NB4 (cell line): ENCODE results near the gene IL18RAP.

ENCODE experiments used
- DNase-seq: peaks from one replicate; pipeline ENCODE4 v3.0.0; 2010; ENCODE audit warnings: low read depth
- H3K4me3 ChIP-seq: one replicate; pipeline ENCODE4 v1.5.1; 2011; ENCODE audit warnings: mild to moderate bottlenecking, low read depth, low read length, moderate library complexity
- MYC ChIP-seq: IDR thresholded peaks from 2 replicates; pipeline ENCODE4 v1.6.1; 2011; ENCODE audit warnings: low read depth, low read length
- POLR2A ChIP-seq: IDR thresholded peaks from 2 replicates; pipeline ENCODE4 v1.6.1; 2011; ENCODE audit warnings: mild to moderate bottlenecking; ENCODE audit not compliant: insufficient read length; ENCODE audit errors: extremely low read depth
- TF ChIP-seq, protein P1 (sequence below): IDR thresholded peaks from one replicate; pipeline ENCODE4 v1.5.1; 2012; ENCODE audit warnings: low read depth, low read length
- TF ChIP-seq, protein P2 (sequence below): IDR thresholded peaks from 2 replicates; pipeline ENCODE4 v1.6.1; 2011; ENCODE audit warnings: low read depth, low read length

The IL18RAP gene

DNA sequence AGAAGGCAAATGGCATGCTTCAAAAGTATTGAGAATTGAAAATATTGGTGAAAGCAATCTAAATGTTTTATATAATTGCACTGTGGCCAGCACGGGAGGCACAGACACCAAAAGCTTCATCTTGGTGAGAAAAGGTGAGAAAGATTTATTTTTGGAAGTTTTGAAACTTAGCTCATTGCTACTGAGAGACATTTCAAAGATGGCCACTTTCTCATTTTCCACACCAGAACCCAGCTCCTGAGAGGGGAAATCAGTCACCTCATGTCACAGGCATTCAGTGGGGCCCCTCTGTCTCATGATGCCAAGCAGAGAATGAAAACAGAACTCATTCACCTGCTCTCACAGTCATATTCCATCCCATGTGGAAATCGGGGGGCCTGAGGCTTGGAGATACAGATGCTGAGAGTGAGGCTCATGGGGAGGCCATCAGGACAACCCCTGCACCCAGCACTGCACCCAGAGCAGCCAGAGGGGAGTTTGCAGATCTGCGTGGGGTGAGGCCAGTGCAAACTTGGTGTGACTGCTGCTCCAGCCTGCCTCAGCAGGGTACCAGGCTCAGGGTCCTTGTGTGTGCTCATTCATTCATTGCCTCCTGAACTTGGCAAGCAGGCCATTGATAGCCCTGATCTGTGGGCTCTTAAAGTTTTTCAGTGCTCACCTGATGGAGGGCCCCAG, 36.0 kb upstream of the IL18RAP start:
- no peak for DNase-seq
- no peak for TF ChIP-seq MYC
- TF ChIP-seq, protein P1, sequence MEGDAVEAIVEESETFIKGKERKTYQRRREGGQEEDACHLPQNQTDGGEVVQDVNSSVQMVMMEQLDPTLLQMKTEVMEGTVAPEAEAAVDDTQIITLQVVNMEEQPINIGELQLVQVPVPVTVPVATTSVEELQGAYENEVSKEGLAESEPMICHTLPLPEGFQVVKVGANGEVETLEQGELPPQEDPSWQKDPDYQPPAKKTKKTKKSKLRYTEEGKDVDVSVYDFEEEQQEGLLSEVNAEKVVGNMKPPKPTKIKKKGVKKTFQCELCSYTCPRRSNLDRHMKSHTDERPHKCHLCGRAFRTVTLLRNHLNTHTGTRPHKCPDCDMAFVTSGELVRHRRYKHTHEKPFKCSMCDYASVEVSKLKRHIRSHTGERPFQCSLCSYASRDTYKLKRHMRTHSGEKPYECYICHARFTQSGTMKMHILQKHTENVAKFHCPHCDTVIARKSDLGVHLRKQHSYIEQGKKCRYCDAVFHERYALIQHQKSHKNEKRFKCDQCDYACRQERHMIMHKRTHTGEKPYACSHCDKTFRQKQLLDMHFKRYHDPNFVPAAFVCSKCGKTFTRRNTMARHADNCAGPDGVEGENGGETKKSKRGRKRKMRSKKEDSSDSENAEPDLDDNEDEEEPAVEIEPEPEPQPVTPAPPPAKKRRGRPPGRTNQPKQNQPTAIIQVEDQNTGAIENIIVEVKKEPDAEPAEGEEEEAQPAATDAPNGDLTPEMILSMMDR, result no peak
- TF ChIP-seq POLR2A, result no peak
- TF ChIP-seq, protein P2, sequence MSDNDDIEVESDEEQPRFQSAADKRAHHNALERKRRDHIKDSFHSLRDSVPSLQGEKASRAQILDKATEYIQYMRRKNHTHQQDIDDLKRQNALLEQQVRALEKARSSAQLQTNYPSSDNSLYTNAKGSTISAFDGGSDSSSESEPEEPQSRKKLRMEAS, result no peak
- no peak overlapping the region for H3K4me3 ChIP-seq

DNA sequence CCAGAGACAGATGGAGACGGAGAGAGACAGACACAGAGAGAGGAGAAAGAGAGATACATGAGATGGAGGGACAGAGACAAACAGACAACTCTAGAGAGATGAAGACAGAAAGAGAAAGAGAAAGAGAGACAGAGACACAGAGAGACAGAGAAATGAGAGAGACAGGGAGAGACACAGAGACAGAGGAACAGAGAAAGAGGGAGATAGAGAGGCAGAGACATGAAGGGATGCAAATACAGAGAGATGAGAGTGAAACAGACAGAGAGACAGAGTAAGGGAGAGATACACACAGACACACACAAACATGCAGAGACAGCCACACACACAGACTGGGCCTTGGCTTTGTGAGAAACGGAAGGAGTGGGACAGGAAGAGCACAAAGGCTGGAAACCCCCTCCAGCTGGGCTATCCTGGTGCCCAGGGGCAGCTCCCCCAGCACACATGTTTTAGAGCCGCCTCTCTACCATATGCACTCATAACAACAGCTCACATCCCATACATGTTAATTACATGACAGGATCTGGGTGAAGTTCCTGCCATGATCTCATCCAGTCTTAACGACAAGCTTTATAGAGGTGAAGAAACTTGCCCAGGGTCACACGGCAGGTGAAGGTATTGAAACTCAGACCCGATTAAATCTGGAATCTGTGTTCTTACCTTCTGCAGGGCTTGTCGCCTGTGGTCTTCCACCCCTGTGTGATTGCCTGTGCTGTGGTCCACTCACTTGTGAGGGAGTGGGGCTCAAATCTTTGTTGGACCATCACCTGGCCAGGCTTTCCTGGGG, 35.0 kb upstream of the IL18RAP start:
- DNase-seq, result no peak
- no peak overlapping the region for H3K4me3 ChIP-seq
- TF ChIP-seq MYC (no peak), POLR2A (no peak)
- TF ChIP-seq, protein P2, result no peak
- TF ChIP-seq, protein P1, result no peak

DNA sequence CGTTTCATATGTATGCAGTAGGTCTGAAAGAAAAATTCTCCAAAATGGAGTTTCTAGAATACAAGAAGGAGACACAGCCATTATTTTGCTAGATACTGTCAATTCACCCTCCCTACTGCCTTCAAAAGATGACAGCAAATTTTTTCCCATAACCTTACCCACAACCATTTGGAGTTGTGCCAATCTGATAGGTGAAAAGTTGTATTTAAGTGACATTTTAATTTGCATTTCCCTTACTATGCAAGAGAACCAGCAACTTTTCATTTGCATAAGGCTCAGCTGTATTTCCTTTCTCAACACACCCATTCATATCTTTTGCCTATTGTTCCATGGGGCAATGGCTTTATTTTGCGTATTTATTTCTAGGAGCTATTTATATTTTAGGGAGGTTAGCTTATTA, 31.4 kb upstream of the IL18RAP start:
- TF ChIP-seq MYC, result no peak
- TF ChIP-seq, protein P2, result no peak
- TF ChIP-seq, protein P1, result no peak
- TF ChIP-seq POLR2A, result no peak
- H3K4me3 ChIP-seq, result no peak overlapping the region
- DNase-seq, result no peak

DNA sequence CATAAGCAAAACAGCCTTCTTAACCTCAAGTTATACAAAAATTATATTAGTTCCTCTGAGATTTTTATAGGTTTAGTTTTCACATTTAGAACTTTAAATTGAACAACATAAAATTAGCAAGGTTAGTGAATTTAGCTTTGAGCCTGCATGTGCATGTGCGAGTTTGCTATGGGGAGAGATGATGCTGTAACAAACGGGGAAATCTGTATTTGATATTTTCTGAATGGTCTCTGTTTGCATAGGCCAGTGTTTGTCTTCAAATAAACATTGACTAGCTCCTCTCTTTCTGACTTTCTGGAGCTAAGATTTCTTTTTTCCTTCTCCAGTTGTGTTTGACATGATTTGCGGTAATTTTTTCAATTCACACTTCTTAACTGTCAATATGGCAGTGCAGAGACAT, 30.9 kb upstream of the IL18RAP start:
- DNase-seq, result no peak
- no peak overlapping the region for H3K4me3 ChIP-seq
- no peak for TF ChIP-seq MYC
- TF ChIP-seq, protein P2, result no peak
- no peak for TF ChIP-seq POLR2A
- TF ChIP-seq, protein P1, result no peak

DNA sequence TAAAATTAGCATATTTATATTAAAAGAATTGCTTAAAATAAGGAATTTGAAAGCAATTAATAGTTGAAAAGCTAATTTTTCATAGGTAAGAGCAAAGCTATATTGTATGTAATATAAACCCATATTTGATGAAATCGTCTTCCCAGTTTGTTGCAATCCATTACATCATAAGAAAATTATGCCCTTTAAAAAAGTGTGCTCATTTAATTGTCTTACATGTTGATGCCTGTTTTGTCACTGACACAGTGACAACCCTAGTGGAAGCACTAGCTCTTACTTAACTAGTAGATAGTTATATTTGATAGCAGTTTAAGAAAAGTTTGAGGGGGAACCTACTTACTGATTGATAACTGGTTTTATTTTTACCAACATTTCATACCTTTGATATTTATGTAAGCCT, 30.0 kb upstream of the IL18RAP start:
- no peak overlapping the region for H3K4me3 ChIP-seq
- TF ChIP-seq, protein P1, result no peak
- DNase-seq, result no peak

DNA sequence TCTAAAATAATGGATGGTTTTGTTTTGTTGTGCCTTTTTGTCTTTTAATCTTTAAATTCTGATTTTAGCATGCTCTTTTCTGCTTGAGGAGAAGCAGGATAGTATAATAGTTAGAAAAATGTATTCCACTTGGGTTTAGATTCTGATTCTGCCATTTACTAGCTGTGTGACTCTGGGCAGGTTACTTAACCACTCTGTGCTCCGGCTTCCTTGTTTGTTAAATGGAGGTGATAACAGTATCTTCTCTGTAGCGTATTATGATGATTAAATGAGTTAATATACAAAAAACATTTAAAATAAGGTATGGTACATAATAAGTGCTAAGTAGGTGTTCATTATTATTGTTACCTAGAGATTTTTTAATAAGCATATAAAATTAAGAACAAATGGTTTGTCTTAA, 26.9 kb upstream of the IL18RAP start:
- no peak overlapping the region for H3K4me3 ChIP-seq
- TF ChIP-seq, protein P2, result no peak
- TF ChIP-seq POLR2A, result no peak
- TF ChIP-seq, protein P1, result no peak
- no peak for TF ChIP-seq MYC
- no peak for DNase-seq
